Smooth muscle cell (in vitro differentiated cells): ENCODE results near the gene DIAPH2. TPM values are rescaled to one million over a fixed set of nuclear protein-coding genes. Genes with fewer than 3 reads are reported as not detected.

Experiments
- DNase-seq: peaks from one replicate; lab custom pipeline; 2025; ENCODE audit not compliant: unreplicated experiment; lab: John Stamatoyannopoulos, UW
- H2AFZ ChIP-seq: fragments of 200-600 bp; sonication (generic); 2 replicates; pipeline ENCODE4 v1.6.0; 2016; ENCODE audit warnings: antibody characterized with exemption, low read depth, mild to moderate bottlenecking
- H3F3A ChIP-seq: fragments of 200-600 bp; sonication (generic); 2 replicates; pipeline ENCODE4 v1.6.0; 2017; ENCODE audit warnings: antibody characterized with exemption, low read depth
- H3K27ac ChIP-seq: fragments of 200-600 bp; sonication (generic); 2 replicates; pipeline ENCODE4 v1.5.1; 2016; ENCODE audit warnings: low read depth, mild to moderate bottlenecking
- H3K27me3 ChIP-seq: fragments of 200-600 bp; sonication (generic); 2 replicates; pipeline ENCODE4 v1.6.1; 2016; ENCODE audit warnings: low read depth, mild to moderate bottlenecking
- H3K36me3 ChIP-seq: fragments of 200-600 bp; sonication (generic); 2 replicates; pipeline ENCODE4 v1.5.1; 2016; ENCODE audit warnings: low read depth
- H3K4me1 ChIP-seq: fragments of 200-600 bp; sonication (generic); 2 replicates; pipeline ENCODE4 v1.5.1; 2016; ENCODE audit warnings: low read depth
- H3K4me2 ChIP-seq: fragments of 200-600 bp; sonication (generic); 2 replicates; pipeline ENCODE4 v1.6.0; 2016; ENCODE audit warnings: mild to moderate bottlenecking
- H3K4me3 ChIP-seq: fragments of 200-600 bp; sonication (generic); 2 replicates; pipeline ENCODE4 v1.5.1; 2016; ENCODE audit warnings: mild to moderate bottlenecking
- H3K79me2 ChIP-seq: fragments of 200-600 bp; sonication (generic); 2 replicates; pipeline ENCODE4 v1.6.0; 2016; ENCODE audit warnings: low read depth, mild to moderate bottlenecking
- H3K9ac ChIP-seq: fragments of 200-600 bp; sonication (generic); 2 replicates; pipeline ENCODE4 v1.6.0; 2016; ENCODE audit warnings: low read depth
- H3K9me3 ChIP-seq: fragments of 200-600 bp; sonication (generic); replicated peaks from 2 replicates; pipeline ENCODE4 v1.5.1; 2016; ENCODE audit warnings: low read depth
- H4K20me1 ChIP-seq: fragments of 200-600 bp; sonication (generic); 2 replicates; pipeline ENCODE4 v1.6.0; 2016; ENCODE audit warnings: low read depth
- WGBS: methylation state at CpG from one replicate; pipeline ENCODE4 v1.1.7; 2016; ENCODE audit warnings: low lambda C conversion rate; 5-methylcytosine and 5-hydroxymethylcytosine counted together
- polyA plus RNA-seq: library from polyadenylated mRNA; unstranded; fragments of >200 nt; fragmentation: Nextera tagmentation; extraction: Ambion mirVana; gene quantifications from 2 replicates; pipeline ENCODE4 v1.2.1, GENCODE V29; 2016
- total RNA-seq: library from RNA; depleted of rRNA; stranded (reverse); fragments of >200 nt; gene quantifications from 2 replicates; pipeline ENCODE4 v1.2.3, GENCODE V29; 2014
- TF ChIP-seq, protein P1 (sequence below): fragments of 200-600 bp; sonication (generic); IDR thresholded peaks from 2 replicates; pipeline ENCODE4 v1.5.1; 2017; ENCODE audit warnings: borderline replicate concordance, mild to moderate bottlenecking, antibody characterized with exemption; ENCODE audit not compliant: insufficient read depth, poor library complexity, severe bottlenecking

Gene DIAPH2
- total and polyA plus RNA-seq, 2 experiments from 2014 or later, result 12.8 to 19.9 TPM

DNA sequence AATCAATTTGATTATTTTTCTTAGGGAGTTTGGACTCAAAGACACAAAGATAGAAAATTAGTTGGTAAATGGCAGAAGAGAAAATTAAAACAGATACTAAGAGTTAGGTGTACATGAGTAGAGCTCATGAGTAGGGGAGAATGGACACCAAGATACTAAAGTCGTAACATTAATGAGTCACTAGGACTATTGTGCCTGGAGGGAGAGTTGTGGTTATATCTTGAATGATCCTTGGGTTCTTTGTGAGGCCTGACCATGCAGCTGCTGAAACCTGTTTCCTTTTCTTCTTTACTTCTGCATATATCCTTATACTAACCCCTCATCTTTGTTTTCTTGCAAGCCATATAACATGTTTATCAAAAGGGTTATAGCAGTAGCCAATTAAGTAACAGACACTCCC, 731.8 kb downstream of the DIAPH2 start:
- no peaks in the 10 kb centered on the region for H4K20me1 ChIP-seq
- H3F3A ChIP-seq, result no peaks in the 10 kb centered on the region
- WGBS, result 50% methylated on average over 1 of the region's 1 CpG
- H2AFZ ChIP-seq, result no peak overlapping the region
- no peak overlapping the region for H3K9ac ChIP-seq
- H3K4me2 ChIP-seq, result no peak overlapping the region
- no peaks in the 10 kb centered on the region for H3K4me1 ChIP-seq
- H3K79me2 ChIP-seq, result no peaks in the 10 kb centered on the region
- H3K4me3 ChIP-seq, result no peak overlapping the region
- H3K9me3 ChIP-seq, result no peaks in the 10 kb centered on the region
- H3K27me3 ChIP-seq, result no peaks in the 10 kb centered on the region
- H3K36me3 ChIP-seq, result no peaks in the 10 kb centered on the region
- no peak overlapping the region for H3K27ac ChIP-seq
- TF ChIP-seq, protein P1, sequence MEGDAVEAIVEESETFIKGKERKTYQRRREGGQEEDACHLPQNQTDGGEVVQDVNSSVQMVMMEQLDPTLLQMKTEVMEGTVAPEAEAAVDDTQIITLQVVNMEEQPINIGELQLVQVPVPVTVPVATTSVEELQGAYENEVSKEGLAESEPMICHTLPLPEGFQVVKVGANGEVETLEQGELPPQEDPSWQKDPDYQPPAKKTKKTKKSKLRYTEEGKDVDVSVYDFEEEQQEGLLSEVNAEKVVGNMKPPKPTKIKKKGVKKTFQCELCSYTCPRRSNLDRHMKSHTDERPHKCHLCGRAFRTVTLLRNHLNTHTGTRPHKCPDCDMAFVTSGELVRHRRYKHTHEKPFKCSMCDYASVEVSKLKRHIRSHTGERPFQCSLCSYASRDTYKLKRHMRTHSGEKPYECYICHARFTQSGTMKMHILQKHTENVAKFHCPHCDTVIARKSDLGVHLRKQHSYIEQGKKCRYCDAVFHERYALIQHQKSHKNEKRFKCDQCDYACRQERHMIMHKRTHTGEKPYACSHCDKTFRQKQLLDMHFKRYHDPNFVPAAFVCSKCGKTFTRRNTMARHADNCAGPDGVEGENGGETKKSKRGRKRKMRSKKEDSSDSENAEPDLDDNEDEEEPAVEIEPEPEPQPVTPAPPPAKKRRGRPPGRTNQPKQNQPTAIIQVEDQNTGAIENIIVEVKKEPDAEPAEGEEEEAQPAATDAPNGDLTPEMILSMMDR, result no peak
- no peak for DNase-seq

DNA sequence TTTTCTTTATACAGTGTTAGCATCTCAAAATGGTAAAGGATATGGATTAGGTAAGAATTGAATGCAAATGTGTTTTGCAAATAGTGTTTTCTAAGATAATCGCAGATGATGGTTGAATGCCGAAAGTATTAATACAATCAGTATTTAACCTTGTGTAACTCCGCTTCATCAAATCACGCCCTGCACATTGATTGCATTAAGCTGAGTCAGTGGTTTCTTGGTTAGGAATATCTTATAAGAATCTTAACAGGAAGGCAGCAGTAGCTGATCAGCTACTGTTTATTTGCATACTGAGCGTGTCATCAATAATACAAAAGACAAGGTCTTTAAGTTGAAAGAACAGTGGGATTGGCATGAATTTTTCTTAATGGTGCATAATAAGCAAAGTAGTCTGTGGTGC, 744.5 kb downstream of the DIAPH2 start:
- Histone ChIP-seq H3K4me2 (no peak overlapping the region), H3F3A (no peaks in the 10 kb centered on the region), H3K9me3 (no peaks in the 10 kb centered on the region), H2AFZ (no peak overlapping the region), H3K27ac (no peak overlapping the region), H3K36me3 (no peaks in the 10 kb centered on the region), H4K20me1 (no peaks in the 10 kb centered on the region), H3K79me2 (no peaks in the 10 kb centered on the region), H3K4me3 (no peak overlapping the region), H3K27me3 (no peaks in the 10 kb centered on the region), H3K9ac (no peak overlapping the region), H3K4me1 (no peaks in the 10 kb centered on the region)
- TF ChIP-seq, protein P1, result no peak
- no peak for DNase-seq
- WGBS, result 94% methylated on average over 5 of the region's 5 CpGs

DNA sequence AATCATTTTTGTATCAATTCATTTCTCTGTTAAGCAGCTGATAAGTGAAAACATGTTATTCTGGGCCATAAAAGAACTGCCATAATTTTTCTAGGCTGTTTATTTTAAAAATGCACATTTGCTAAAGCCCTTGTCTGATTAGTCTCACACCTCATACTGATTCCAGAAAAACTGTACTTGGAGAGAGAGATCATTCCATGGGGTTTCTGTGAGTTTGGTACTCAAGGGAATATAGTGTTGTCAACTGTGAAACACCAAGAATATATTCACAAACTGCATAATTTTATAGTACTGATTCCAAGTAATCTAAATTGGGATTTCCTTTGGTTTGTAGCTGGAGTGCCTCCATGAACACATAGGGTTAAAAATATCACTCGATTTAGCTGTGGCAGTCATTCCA, 746.6 kb downstream of the DIAPH2 start:
- no peak for DNase-seq
- Histone ChIP-seq H3K4me3 (no peak overlapping the region), H2AFZ (no peak overlapping the region), H4K20me1 (no peaks in the 10 kb centered on the region), H3F3A (no peaks in the 10 kb centered on the region), H3K79me2 (no peaks in the 10 kb centered on the region), H3K27ac (no peak overlapping the region), H3K9me3 (no peaks in the 10 kb centered on the region), H3K36me3 (no peaks in the 10 kb centered on the region), H3K4me2 (no peak overlapping the region), H3K4me1 (no peaks in the 10 kb centered on the region), H3K9ac (no peak overlapping the region), H3K27me3 (no peaks in the 10 kb centered on the region)
- TF ChIP-seq, protein P1, result no peak
- WGBS, result 84% methylated on average over 1 of the region's 1 CpG

DNA sequence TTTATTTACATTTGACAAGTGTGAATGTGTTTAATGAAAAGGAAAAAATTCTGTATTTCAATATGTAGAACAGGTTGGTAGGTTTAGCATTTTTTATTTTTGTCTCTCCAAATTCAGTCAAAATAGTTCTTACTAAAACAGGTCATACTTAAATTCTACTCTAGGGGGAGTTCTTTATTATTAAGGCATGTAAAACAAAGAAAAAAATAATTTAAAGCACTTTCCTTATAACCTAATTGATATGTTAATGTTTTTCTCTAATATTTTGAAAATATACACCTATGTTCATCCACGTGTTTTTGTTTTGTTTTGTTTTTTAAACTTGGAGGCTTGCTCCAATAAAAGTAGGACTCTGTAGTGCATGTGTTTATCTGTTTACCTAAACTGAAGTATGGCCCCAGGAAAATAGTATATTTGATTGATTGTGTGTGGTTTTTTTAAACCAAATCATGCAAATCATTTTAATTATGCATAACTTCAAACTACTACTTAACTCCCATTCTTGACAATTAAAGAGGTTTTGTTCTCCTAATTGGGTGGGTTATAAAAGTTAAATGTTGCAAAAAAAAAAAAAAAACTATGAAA, 761.7 kb downstream of the DIAPH2 start:
- Histone ChIP-seq H3K79me2 (no peaks in the 10 kb centered on the region), H3K4me1 (peaks cover 49% of the 10 kb centered on the region), H3K4me2 (peak overlapping the region; percentile 52), H3K9ac (no peak overlapping the region), H2AFZ (no peak overlapping the region), H3F3A (no peaks in the 10 kb centered on the region), H4K20me1 (no peaks in the 10 kb centered on the region), H3K9me3 (no peaks in the 10 kb centered on the region), H3K27ac (no peak overlapping the region), H3K4me3 (no peak overlapping the region), H3K27me3 (no peaks in the 10 kb centered on the region), H3K36me3 (no peaks in the 10 kb centered on the region)
- 76% methylated on average over 1 of the region's 1 CpG for WGBS
- no peak for DNase-seq
- TF ChIP-seq, protein P1, result peak; percentile 44
